Adrenal gland (tissue), 12 donors: ENCODE data around the gene CACNA1A. TPM values are rescaled to one million over a fixed set of nuclear protein-coding genes. Genes with fewer than 3 reads are reported as not detected.

Experiments used
- DNase-seq, 7 donors: peaks; one replicate each; pipeline ENCODE4 v3.0.0-alpha.2; 2019 to 2020
- H3K27ac ChIP-seq, 5 donors: fragments of 200-600 bp; sonication (generic) in 4 of 5; 1 replicate in 3 of 5; 2 replicates in 2 of 5; pipeline versions ENCODE4 v1.5.1 to v1.8.0; 2016 to 2020; ENCODE audit warnings: mild to moderate bottlenecking in 1 of 5
- H3K27me3 ChIP-seq: fragments of 200-600 bp; 2 replicates; pipeline ENCODE4 v1.8.0; 2021
- H3K36me3 ChIP-seq, 2 donors: fragments of 200-600 bp; replicated peaks in 1 of 2; 1 replicate in 1 of 2; 2 replicates in 1 of 2; pipeline versions ENCODE4 v1.5.1 to v1.8.0; 2018 to 2022
- H3K4me1 ChIP-seq, 2 donors: fragments of 200-600 bp; replicated peaks in 1 of 2; 1 replicate in 1 of 2; 2 replicates in 1 of 2; pipeline versions ENCODE4 v1.5.1 to v1.8.0; 2018 to 2021
- H3K4me3 ChIP-seq, 4 donors: fragments of 200-600 bp; sonication (generic) in 3 of 4; one replicate each; pipeline ENCODE4 v1.5.1; 2016 to 2018
- H3K9me3 ChIP-seq, 3 donors: fragments of 200-600 bp; sonication (generic) in 1 of 3; replicated peaks in 1 of 3; 1 replicate in 2 of 3; 2 replicates in 1 of 3; pipeline versions ENCODE4 v1.5.1 to v1.8.0; 2016 to 2021
- CTCF ChIP-seq, 6 experiments: fragments of 450-650 bp in 4 of 6; fragments of 200-600 bp in 2 of 6; sonication (generic) in 1 of 6; IDR thresholded peaks; 1 replicate in 5 of 6; 2 replicates in 1 of 6; pipeline versions ENCODE4 v1.5.1 to v1.8.0; 2016 to 2021; ENCODE audit warnings: antibody characterized with exemption in 6 of 6, mild to moderate bottlenecking in 2 of 6, moderate library complexity in 1 of 6
- POLR2A ChIP-seq, 2 donors: fragments of 450-650 bp; IDR thresholded peaks; one replicate each; pipeline ENCODE4 v1.6.1; 2017; ENCODE audit warnings: antibody characterized with exemption in 2 of 2, mild to moderate bottlenecking in 2 of 2, moderate library complexity in 1 of 2
- WGBS, 4 donors: extraction: QIAGEN DNeasy Blood & Tissue Kit in 2 of 4; methylation state at CpG; one replicate each; pipeline versions ENCODE4 v1.1.5 to v1.1.7; 2013 to 2017; 5-methylcytosine and 5-hydroxymethylcytosine counted together
- intact Hi-C, 2 donors: fragments of 100-400 bp; cut with DNase I; formaldehyde crosslinking; loops; one replicate each; pipeline versions ENCODE4 v1.14.1 to v1.15.0; 2022 to 2023
- polyA plus RNA-seq, 3 donors: library from polyadenylated mRNA; stranded (reverse); fragments of 200-250 nt in 2 of 3; fragments of 350-450 nt in 1 of 3; fragmentation: Illumina TruSeq in 1 of 3; extraction: RNeasy Lipid Tissue Mini Kit (QIAGEN cat#74804) in 1 of 3; gene quantifications; one replicate each; pipeline ENCODE4 v1.2.3, GENCODE V29; 2013 to 2014
- total RNA-seq, 9 donors: library from RNA; depleted of rRNA in 4 of 9; stranded (reverse); fragments of >200 nt in 4 of 9; fragments of 120-200 nt in 1 of 9; fragmentation: NEBNext Ultra II Directional in 1 of 9; extraction: Animal tissue kit (Norgen Biotek cat#: 25700) in 1 of 9; gene quantifications; one replicate each; pipeline versions ENCODE4 v1.1.0 to v1.2.4, GENCODE V29; 2013 to 2023
- donor health status: healthy with polysubstance abuse.
- donor health status: Bipolar disorder and iron deficiency.
- donor health status: DM: yes; HTN: yes; CAD: no.
- donor health status: DM: no; HTN: no; CAD: no.
- donor health status: DM: no; HTN: no; CAD: no.
- donor health status: DM: yes; HTN: yes; CAD: no.

The CACNA1A gene
- total and polyA plus RNA-seq, 12 donors = 0.28 to 35.4 (median 2.8) TPM; not detected in 1

GRCh38 chr19:13319526-13319925 is 186.8 kb downstream of the CACNA1A start:
- no peak for DNase-seq
- 72 to 89% (median 75%) methylated on average over 3 to 4 of the region's 4 CpGs for WGBS, 4 donors
- intact Hi-C loops = no loop called here
- Histone ChIP-seq H3K4me3 (no peak overlapping the region), H3K4me1 (no peaks in the 10 kb centered on the region), H3K27me3 (no peaks in the 10 kb centered on the region), H3K9me3 (no peaks in the 10 kb centered on the region), H3K27ac (no peak overlapping the region), H3K36me3 (no peaks in the 10 kb centered on the region)
- TF ChIP-seq CTCF (IDR thresholded peaks at IDR 0.05) (no peak), POLR2A (IDR thresholded peaks at IDR 0.05) (no peak)

GRCh38 chr19:13318190-13318589 is 188.1 kb downstream of the CACNA1A start:
- no peaks in the 10 kb centered on the region for H3K9me3 ChIP-seq
- H3K36me3 ChIP-seq = no peaks in the 10 kb centered on the region
- no peak for TF ChIP-seq POLR2A (IDR thresholded peaks at IDR 0.05)
- no peak for TF ChIP-seq CTCF (IDR thresholded peaks at IDR 0.05)
- no peaks in the 10 kb centered on the region for H3K27me3 ChIP-seq
- WGBS, 4 donors = 62 to 81% (median 63%) methylated on average over 4 of the region's 4 CpGs
- DNase-seq = no peak
- no peak overlapping the region for H3K4me3 ChIP-seq
- intact Hi-C loops = no loop called here
- H3K27ac ChIP-seq = no peak overlapping the region
- no peaks in the 10 kb centered on the region for H3K4me1 ChIP-seq

GRCh38 chr19:13315495-13315894 is 190.8 kb downstream of the CACNA1A start:
- Histone ChIP-seq H3K27ac (no peak overlapping the region), H3K4me3 (no peak overlapping the region), H3K36me3 (no peaks in the 10 kb centered on the region), H3K27me3 (no peaks in the 10 kb centered on the region), H3K4me1 (no peaks in the 10 kb centered on the region), H3K9me3 (no peaks in the 10 kb centered on the region)
- intact Hi-C loops = no loop called here
- peak in 2 of 7 donors; percentile 19 to 49 for DNase-seq
- 30 to 39% (median 33%) methylated on average over 4 of the region's 4 CpGs for WGBS, 4 donors
- TF ChIP-seq CTCF (IDR thresholded peaks at IDR 0.05) (no peak), POLR2A (IDR thresholded peaks at IDR 0.05) (no peak)

- 51 to 75% (median 62%) methylated on average over 3 of the region's 3 CpGs for WGBS, 4 donors
- intact Hi-C loops = no loop called here
- Histone ChIP-seq H3K4me3 (no peak overlapping the region), H3K27me3 (no peaks in the 10 kb centered on the region), H3K36me3 (no peaks in the 10 kb centered on the region), H3K4me1 (no peaks in the 10 kb centered on the region), H3K9me3 (no peaks in the 10 kb centered on the region), H3K27ac (no peak overlapping the region)
- TF ChIP-seq CTCF (IDR thresholded peaks at IDR 0.05) = no peak
- DNase-seq = no peak
These were observed 191.5 kb downstream of the CACNA1A start for GRCh38 chr19:13314761-13315160.
